GM19043 (cell line): ENCODE data around the gene CETN3.
A peak's percentile ranks its signal among the peaks of the same experiment; 100 is the strongest.

Experiments used
- ATAC-seq: cut with Tn5 transposase; IDR thresholded peaks from one replicate; pipeline ENCODE4 v1.9.1; 2021; ENCODE audit warnings: low read depth; ENCODE audit not compliant: unreplicated experiment

Gene CETN3

DNA sequence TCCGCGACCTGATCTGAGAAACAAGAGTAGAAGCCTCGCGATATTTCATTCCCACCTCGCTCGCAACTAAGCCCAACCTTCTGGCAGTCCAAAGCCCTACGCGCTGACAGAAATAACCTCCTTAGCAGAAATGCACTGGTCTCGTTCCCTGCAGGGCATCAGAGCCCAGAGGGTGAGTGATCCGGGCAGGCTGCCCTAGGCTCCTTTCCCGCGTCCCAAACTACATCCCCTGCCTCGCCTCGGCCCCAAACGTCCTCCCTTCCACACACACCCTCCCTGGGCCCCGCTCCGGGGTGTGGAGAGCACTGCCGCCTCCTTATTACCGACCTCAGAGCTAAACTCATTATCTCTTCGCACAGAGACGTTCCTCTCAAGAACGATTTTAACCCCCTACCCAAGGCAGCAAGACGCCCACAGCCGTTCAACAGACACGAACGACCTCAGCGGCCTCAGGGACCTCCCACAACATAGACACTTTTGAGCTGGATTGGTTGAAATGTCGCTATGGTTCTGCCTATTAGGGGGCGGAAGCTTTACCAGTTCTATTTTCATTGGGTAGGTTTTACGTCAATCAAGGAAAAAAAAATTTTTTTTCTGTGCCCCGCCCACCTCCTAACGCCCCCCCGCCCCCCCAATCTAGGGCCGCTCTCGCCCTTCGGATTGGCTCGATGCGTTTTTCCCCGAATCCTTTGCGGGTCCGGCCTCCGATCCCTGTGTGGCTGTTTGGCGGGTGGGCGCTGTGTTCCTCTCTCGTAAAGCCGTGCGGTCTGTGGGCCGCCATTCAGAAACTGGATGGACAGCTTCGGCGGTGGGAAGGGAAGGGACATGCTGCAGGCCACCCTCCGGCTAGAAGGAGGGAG is at the start of gene CETN3:
CETN3 (minus strand) TSS at position 439 of the 860 bp plus-strand sequence; CDS start at position 344, 95 bp downstream.
- ATAC-seq = peak; percentile 88

DNA sequence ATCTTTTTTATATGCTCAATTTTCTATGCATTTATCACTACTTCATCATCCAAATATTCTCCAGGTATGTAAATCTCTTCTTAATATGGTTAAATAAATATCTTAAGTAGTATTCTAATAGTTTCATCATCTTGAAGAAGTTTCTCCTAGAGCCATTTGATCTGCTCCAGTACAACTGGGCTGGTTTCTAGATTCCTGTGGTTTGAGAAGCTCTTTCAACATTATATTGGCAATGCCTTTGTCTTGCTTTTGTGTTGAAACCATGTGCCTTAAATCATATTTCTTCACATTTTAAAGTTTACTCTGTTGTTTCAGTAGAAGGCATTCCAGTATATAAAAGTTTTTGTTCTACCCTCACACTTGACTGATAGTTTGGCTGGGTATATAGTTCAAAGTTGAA is 37.4 kb upstream of the CETN3 start:
- ATAC-seq = no peak

DNA sequence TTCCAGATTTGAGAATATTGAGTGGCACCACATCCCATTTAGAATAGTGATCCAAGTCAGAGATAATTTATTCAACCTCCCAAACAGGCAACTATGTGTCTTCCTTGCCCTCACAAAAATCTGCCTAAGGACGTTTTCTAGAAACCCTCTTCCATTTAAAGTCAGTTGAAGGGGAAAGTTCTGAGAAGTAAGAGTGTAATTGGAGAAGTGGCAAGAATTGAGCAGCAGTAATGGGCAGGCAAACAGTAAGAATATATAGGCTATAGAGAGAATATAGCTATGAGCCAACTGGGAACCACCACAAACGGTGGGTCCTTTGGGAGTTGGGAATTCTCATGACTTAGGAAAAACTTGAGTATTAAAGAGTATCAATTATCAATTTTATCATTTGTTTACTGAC is 31.1 kb upstream of the CETN3 start:
- ATAC-seq = no peak

DNA sequence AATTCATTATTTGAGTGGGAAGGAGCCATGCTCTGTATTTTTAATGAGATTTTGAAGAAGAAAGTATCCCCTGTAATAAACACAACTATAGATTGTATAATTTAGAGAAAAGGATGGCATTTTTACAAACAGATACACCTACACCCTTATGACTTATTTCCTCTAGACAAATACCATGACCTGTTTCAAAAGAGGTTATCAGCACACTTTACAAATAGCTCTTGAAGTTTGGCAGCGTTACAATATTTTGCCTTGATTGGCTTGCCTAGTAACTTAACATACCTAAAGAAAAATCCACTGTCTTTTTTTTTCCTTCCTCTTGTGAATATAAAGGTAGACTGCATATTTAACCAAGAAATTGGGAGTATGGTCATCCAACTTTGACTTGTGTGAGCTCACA is 28.5 kb upstream of the CETN3 start:
- no peak for ATAC-seq

DNA sequence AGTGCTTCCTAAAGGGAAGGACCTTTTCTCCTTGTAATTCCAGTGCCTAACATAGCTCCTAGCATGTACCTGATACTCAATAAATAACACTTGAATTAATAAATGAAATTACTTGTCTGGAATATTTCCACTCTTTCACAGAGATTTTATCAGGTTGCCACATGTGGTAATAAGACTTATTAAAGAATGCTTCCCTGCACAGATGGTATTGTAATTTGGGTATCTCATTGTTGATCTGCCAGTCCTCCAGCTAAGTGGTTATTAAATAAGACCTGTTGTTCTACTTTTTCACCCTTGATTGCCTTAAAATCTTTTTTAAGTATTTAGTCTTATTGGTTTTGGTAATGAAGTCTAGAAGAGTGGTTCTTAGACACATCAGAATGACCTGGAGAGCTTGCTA is 28.1 kb upstream of the CETN3 start:
- ATAC-seq = no peak

DNA sequence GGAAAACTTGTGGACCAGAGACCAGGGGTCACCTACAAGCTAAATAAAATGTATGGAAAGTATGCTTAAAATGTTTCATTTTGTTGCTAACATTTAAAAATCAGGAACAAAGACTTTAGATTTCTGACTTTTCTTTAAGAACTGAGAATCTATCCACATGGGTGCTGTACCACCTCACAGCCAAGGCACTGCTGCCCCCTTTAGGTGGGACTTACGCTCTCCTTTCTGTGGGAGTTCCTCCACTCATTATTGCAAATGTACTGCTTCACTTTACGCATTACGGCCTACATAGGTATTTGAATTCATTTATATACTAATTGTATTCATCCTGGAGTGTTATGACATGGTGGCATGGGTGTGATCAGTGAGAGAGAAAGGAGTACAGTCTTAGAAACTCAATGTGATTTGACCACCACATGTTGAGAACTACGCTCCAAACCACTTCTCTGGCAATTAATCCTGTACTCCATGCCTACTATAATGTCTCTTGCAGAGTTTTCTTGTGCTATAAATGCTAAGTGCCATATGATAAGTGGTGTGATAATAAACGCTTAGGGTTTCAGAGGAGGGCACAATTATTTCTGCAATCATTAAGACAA is 24.7 kb upstream of the CETN3 start:
- ATAC-seq = no peak

DNA sequence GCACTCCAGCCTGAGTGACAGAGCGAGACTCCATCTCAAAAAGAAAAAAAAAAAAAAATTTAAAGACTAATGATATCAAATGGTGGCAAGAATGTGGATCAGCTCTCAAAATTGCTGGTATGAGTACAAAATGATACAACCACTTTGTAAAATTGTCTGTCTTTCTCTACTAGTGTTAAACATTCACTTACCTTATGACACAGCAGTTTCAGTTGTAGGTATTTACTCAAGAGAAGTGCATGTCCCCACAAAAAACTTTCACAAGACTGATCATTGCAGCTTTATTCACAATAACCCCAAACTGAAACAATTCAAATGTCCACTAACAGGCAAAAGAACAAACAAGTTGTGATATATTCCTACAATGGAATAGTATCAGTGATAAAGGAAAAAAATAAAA is 14.7 kb upstream of the CETN3 start:
- ATAC-seq = peak; percentile 65

DNA sequence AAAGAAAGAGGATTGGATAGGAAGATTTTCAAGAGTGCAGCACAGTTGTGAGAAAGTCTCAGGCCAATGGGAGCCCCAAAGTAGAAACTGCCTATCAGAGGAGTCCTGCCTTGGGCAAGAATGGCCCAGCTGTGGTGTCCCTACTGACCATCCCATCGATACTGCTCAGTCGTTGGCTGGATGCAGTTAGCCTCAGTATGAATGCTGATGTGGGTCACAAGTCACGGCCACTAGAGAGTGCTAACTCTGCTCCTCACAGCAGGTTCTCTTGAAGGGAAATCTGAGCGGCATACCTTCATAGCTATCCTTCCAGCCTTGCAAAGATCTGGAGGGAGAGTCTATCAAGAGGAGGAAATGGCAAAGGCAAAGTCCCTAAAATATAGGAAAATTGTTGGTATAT is 11.6 kb upstream of the CETN3 start:
- ATAC-seq = no peak

DNA sequence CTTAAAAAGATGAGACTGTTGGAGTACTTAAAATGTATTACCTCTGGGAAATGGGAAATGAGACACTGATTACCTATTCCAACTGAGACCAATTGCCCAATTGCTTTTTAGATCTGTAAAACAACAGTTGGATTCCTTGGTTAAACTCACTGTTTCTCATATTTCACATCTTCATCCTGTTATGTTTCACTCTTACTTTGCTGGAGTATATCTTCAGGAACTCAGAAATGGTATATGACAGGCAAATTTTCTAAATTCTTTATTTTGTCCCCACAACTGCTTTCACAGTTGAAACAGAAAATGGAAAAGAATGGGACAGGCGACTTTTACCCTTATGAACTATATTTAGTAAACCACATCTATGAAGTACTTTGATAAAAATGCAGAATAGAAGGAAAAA is 8.7 kb upstream of the CETN3 start:
- ATAC-seq = no peak

DNA sequence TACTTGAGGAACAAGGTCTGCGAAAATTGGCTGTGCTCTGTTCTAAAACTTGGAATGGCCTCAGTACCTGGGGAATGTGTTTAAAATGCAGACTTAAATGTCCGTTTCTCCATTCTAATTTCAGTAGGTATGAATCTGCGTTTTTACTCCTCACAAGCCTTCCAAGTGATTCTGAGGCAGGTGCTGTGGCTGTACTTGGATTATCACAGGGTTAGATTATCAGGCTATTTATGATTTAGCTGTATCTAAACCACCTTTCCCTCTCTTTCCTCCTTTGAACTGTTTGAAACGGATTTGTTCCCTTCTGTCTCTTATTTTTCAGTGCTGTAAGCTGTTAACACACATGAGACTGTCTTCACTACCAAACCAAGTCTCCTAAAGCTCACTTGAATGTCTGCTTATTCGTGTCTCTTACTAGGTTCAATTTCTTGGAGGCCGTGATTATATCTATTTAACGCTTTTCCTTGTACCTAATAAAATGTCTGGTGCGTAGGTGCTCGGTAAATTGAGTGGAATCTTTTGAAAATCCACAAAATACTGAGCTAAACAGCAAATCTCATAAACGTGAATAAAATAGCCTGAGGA is 714 bp upstream of the CETN3 start:
- no peak for ATAC-seq

DNA sequence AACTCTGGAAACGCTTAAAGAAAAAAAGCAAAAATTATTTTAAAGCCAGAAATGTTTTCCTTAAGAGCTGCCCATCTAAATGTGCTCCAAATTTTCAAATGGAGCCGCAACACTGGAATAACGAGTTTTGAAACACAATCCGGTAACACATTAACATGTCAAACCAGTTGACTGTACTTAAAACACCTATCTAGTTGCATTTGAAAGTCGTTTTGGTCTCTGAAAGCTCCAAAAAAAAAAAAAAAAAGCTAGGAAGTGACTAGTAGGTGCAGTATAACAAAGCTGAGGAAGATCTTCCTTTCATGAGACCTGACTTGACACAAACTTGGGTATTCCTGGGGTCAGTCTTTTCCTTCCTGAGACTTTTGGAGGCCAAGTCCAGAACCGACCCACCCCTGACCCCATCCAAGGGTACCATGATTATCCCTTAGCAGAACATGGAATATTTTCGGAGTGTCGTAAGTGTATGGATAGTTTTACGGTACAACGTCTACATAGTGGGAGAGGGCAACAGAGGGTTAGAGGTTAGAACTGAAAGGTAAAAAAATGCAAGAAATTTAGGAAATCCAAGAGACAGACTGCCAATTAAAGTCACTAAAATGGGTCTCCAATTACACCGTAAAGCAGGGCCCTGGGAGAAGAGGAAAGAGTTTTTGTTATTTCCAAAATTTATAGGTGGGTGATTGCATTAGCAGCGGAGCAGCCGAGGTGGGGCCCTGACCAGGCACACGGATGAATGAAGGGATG is 812 bp downstream of the CETN3 start:
- peak; percentile 1 for ATAC-seq

DNA sequence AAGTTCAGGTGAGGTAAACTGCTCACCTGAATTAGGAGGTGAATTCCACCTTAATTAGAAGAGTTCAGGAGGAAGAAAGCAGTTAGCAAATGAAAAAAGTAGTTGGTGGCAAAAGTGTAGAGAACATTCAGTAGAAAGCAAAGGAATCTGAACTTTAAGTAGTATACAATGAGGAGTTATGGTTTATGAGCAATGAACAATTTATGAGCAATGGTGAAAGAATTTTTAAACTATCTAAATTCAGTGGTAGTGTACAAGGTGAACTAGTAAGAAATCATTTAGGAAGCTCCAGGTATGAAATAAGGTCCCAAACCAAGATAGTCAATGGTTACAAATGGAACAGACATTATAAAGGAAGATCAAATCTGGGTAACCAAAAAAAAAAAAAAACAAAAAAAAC is 3.1 kb downstream of the CETN3 start:
- no peak for ATAC-seq

DNA sequence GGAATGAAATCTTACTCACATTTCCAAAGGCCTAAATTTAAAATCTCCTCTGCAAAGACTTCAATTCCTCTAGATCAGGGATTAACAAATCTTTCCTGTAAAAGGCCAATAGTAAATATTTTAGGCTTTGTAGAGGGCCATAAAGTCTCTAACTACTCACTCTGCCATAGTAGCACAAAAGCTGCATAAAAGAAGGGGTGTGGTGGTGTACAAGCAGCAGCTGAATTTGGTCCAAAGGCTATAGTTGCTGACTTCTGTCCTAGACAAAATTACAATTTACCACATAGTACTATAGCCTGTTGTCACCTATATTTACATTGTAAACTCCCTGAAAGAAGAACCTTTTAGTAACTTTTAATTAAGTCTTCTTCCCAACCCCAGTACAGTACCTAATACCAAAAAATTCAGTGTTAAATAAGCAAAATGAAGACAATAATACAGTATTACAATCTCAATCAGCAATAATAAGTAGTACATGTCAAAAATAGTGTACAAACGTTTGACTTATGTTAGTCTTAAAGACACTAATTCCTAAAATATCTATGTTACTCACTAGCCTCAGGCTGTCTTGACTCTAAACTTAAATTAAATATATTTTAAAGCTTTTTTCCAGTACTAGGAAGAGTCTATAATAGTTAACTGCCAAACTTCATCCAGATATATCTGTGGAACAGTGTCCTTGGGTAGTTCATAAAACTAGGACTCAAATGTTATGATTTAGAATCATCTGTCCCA is 6.9 kb downstream of the CETN3 start:
- ATAC-seq = no peak

DNA sequence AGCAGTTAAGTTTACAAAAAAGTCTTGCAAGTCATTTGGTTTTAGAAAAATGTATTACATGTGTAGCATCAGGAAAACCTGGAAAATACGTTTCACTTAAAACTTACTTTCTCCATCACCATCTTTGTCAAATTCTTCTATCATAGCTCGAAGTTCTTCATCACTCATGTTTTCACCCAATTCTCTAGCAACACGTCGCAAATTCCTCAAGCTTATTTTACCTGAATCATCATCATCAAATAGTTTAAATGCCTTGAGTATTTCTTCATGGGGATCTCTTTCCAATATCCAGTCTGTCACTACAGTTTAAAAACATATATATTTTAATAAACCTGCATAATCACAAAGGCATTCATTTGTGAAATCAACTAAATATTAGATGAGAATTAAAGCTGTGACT is 10.3 kb downstream of the CETN3 start:
- ATAC-seq = no peak

DNA sequence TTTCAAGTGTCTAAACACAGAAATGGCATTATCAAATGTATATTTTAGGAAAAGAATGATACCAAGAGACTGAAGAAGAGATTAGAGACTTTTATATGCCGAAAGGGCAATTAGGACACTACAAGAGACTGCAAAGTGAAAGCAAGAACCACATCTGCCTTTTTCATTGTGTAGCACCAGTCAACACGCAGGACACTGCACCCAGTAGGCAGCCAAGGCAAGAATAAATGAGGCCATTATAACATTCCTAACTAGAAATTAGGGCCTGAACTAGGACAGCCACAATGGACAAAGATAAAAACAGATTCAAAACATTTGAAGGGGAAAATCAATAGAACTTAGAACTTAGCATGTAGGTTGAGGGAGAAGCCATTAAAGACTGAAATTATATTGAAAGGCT is 10.8 kb downstream of the CETN3 start:
- ATAC-seq = no peak

DNA sequence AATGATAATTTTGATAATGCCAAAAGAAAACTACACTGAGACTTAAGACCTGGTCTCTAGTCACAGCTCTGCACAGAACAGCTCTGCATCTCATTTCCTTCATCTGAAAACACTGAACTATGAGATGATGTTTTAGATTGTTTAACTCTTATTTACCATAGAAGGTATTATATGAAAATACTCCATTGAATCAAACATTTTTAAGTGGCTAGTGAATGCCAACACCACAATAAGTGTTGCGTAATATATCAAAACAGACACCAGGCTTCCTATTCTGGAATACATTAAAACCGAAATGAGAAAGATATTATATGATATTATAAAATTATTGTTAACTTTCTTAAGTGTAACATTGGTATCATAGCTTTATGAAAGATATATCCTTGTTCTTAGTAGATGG is 14.6 kb downstream of the CETN3 start:
- ATAC-seq = no peak

DNA sequence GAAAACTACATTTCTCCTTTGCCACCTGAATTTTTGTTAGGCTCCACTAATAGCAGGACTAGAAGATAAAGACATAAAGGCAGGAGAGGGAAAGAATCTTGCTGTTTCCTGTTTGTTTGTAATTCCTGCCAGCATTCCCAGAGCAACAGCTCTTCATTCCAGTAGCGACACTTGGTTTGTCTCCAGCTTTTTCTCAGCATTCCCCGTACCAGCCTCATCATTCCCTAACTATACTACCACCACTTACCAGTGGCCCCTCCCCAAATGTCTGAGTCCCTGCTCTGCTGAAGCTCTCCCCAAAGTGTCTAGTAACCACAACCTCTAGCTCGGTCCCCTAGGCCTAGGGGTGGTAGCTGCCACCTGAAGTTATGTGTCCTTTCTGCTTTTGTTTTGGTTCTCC is 18.6 kb downstream of the CETN3 start:
- no peak for ATAC-seq

DNA sequence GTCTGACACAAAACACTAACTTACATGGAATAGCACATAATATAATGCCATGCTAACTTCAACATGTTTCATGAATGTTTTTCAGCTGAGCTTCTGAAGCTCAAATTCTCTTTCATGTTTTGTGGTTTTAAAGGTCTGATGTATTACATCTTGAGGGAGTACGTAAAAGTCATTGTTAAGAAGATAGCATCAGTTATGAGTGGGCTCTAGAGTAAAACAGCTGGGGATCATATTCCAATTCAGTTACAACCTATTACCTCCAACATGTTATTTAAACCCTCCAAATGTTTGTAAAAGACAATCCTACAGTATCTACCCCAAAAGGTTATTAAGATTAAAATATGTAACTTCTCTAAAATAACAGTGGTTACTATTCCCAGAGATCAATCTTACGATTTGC is 19.2 kb downstream of the CETN3 start:
- no peak for ATAC-seq

DNA sequence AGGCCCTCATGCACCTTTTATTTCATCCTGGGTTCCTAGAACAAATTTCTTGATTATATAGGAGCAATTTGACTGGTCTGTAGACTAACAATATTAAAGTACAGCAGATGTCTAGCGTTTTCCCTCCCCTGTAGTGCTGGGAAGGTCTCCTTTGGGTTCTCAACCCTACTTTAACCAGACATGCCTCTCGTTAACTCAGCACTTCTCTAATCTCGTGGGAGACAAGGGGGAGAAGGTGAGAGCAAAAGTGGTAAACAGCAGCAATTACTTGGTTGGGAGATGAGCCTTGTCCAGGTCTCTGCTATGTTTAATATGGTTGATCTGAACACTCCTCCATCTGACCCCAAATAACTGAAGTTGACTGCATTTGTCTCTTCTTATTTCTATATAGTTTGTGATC is 22.0 kb downstream of the CETN3 start:
- ATAC-seq = no peak

DNA sequence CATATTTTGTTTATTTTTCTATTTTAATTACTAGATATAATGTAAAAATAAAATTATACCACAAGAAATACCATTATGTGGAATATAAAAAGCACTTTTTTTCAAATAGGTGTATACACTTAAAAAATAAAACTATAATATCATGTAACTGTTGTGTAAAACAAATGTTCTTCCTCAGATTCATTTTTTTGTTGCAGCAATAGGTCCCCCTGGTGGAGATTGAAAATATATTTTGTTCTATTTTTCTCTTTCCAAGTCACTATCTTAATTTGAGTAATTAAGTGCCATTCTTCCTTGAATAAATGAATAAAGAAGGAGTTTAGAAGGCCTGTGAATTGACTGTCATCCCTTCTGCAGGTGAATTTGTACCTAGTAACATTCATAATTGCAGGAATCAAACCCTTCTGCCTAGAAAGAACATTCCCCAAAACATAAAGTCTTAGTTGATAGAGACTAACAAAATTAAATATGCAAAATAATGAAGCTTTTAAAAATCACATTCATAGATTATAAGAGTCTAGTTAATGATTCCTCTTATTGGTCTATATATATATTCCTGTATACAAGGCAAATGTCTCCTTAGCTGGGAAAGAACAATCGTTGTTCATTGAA is 23.4 kb downstream of the CETN3 start:
- ATAC-seq = no peak
